ENCODE data around the gene CCDC88C. TPM values are rescaled to one million over a fixed set of nuclear protein-coding genes. Genes with fewer than 3 reads are reported as not detected.

Gene CCDC88C
- total RNA-seq, 1 experiment from 2014 or later = 64.8 TPM

- Mint-ChIP-seq H3K27ac (peak overlapping the region; percentile 37), H3K36me3 (peaks cover 68% of the 10 kb centered on the region), H3K9me3 (no peaks in the 10 kb centered on the region), H3K27me3 (ENCODE audit: low read depth) (no peaks in the 10 kb centered on the region), H3K4me3 (no peak overlapping the region), H3K4me1 (peaks cover 43% of the 10 kb centered on the region)
- TF ChIP-seq FOXP4 (CRISPR knock-in tag; IDR thresholded peaks at IDR 0.05) (no peak), TEAD1 (CRISPR knock-in tag; IDR thresholded peaks at IDR 0.05) (no peak), ARID4B (CRISPR knock-in tag; IDR thresholded peaks at IDR 0.05; ENCODE audit: borderline replicate concordance) (no peak), ZNF423 (CRISPR knock-in tag; IDR thresholded peaks at IDR 0.05) (no peak), ZNF121 (CRISPR knock-in tag; IDR thresholded peaks at IDR 0.05) (no peak), CREM (CRISPR knock-in tag; IDR thresholded peaks at IDR 0.05) (no peak)
- ChIA-PET CTCF (no interaction called here), POLR2A (no interaction called here)
- DNase-seq (ENCODE audit: low spot score) (no peak), ATAC-seq (no peak)
These were observed 110.0 kb downstream of the CCDC88C start for GRCh38 chr14:91307652-91308051.

- ATAC-seq (no peak), DNase-seq (ENCODE audit: low spot score) (no peak)
- Mint-ChIP-seq H3K4me1 (peaks cover 47% of the 10 kb centered on the region), H3K4me3 (no peak overlapping the region), H3K9me3 (no peaks in the 10 kb centered on the region), H3K27me3 (ENCODE audit: low read depth) (no peaks in the 10 kb centered on the region; the same call in 1 of the 2 replicates), H3K27ac (peak overlapping the region; percentile 91), H3K36me3 (peaks cover 69% of the 10 kb centered on the region)
- ChIA-PET CTCF (interaction anchor here (1.0 to 2.1 kb wide), 2 partner anchors 16 to 48 kb away, joined by 3 to 9 read pairs; no protein-coding TSS in a partner anchor), POLR2A (no interaction called here)
- TF ChIP-seq, protein P1, sequence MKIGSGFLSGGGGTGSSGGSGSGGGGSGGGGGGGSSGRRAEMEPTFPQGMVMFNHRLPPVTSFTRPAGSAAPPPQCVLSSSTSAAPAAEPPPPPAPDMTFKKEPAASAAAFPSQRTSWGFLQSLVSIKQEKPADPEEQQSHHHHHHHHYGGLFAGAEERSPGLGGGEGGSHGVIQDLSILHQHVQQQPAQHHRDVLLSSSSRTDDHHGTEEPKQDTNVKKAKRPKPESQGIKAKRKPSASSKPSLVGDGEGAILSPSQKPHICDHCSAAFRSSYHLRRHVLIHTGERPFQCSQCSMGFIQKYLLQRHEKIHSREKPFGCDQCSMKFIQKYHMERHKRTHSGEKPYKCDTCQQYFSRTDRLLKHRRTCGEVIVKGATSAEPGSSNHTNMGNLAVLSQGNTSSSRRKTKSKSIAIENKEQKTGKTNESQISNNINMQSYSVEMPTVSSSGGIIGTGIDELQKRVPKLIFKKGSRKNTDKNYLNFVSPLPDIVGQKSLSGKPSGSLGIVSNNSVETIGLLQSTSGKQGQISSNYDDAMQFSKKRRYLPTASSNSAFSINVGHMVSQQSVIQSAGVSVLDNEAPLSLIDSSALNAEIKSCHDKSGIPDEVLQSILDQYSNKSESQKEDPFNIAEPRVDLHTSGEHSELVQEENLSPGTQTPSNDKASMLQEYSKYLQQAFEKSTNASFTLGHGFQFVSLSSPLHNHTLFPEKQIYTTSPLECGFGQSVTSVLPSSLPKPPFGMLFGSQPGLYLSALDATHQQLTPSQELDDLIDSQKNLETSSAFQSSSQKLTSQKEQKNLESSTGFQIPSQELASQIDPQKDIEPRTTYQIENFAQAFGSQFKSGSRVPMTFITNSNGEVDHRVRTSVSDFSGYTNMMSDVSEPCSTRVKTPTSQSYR (CRISPR knock-in tag; IDR thresholded peaks at IDR 0.05) = no peak
- no peak for TF ChIP-seq AFF4 (CRISPR knock-in tag; IDR thresholded peaks at IDR 0.05; ENCODE audit: borderline replicate concordance)
- TF ChIP-seq ZNF416 (CRISPR knock-in tag; IDR thresholded peaks at IDR 0.05) = no peak
- TF ChIP-seq MAX (CRISPR knock-in tag; IDR thresholded peaks at IDR 0.05) = no peak
- TF ChIP-seq ETV6 (CRISPR knock-in tag; IDR thresholded peaks at IDR 0.05) = no peak
- no peak for TF ChIP-seq CREB1 (CRISPR knock-in tag; IDR thresholded peaks at IDR 0.05)
- no peak for TF ChIP-seq TCF7 (CRISPR knock-in tag; IDR thresholded peaks at IDR 0.05; ENCODE audit: low read depth)
- TF ChIP-seq NR3C1 (CRISPR knock-in tag; conservative IDR thresholded peaks at IDR 0.05; ENCODE audit: low read depth) = no peak
- TF ChIP-seq EMX1 (CRISPR knock-in tag; IDR thresholded peaks at IDR 0.05) = no peak
- TF ChIP-seq, protein P2, sequence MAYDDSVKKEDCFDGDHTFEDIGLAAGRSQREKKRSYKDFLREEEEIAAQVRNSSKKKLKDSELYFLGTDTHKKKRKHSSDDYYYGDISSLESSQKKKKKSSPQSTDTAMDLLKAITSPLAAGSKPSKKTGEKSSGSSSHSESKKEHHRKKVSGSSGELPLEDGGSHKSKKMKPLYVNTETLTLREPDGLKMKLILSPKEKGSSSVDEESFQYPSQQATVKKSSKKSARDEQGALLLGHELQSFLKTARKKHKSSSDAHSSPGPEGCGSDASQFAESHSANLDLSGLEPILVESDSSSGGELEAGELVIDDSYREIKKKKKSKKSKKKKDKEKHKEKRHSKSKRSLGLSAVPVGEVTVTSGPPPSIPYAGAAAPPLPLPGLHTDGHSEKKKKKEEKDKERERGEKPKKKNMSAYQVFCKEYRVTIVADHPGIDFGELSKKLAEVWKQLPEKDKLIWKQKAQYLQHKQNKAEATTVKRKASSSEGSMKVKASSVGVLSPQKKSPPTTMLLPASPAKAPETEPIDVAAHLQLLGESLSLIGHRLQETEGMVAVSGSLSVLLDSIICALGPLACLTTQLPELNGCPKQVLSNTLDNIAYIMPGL (CRISPR knock-in tag; IDR thresholded peaks at IDR 0.05) = no peak
- TF ChIP-seq CTCF (IDR thresholded peaks at IDR 0.05) = no peak
- no peak for TF ChIP-seq ELF4 (CRISPR knock-in tag; IDR thresholded peaks at IDR 0.05; ENCODE audit: low read depth)
- no peak for TF ChIP-seq GRHL2 (CRISPR knock-in tag; IDR thresholded peaks at IDR 0.05; ENCODE audit: insufficient replicate concordance, severe bottlenecking)
These were observed 110.6 kb downstream of the CCDC88C start for GRCh38 chr14:91307046-91307445.
